Ascending aorta (tissue), 2 donors: ENCODE data around the gene DHRSX. TPM values are rescaled to one million over a fixed set of nuclear protein-coding genes. Genes with fewer than 3 reads are reported as not detected.

ENCODE experiments used
- DNase-seq, 2 donors: peaks; one replicate each; pipeline ENCODE4 v3.0.0-alpha.2; 2019; ENCODE audit warnings: low spot score in 2 of 2
- H3K27ac ChIP-seq, 2 donors: fragments of 200-600 bp; sonication (generic); one replicate each; pipeline ENCODE4 v1.5.1; 2016 to 2017; ENCODE audit warnings: mild to moderate bottlenecking in 1 of 2
- H3K27me3 ChIP-seq: fragments of 200-600 bp; sonication (generic); one replicate; pipeline ENCODE4 v1.5.1; 2017
- H3K36me3 ChIP-seq, 2 donors: fragments of 200-600 bp; sonication (generic); one replicate each; pipeline ENCODE4 v1.5.1; 2016
- H3K4me1 ChIP-seq, 2 donors: fragments of 200-600 bp; sonication (generic); one replicate each; pipeline ENCODE4 v1.5.1; 2016 to 2017; ENCODE audit warnings: mild to moderate bottlenecking in 1 of 2
- H3K4me3 ChIP-seq, 2 donors: fragments of 200-600 bp; sonication (generic); one replicate each; pipeline ENCODE4 v1.5.1; 2016 to 2017; ENCODE audit warnings: mild to moderate bottlenecking in 1 of 2
- H3K9me3 ChIP-seq, 2 donors: fragments of 200-600 bp; sonication (generic); one replicate each; pipeline ENCODE4 v1.5.1; 2016
- intact Hi-C: fragments of 100-400 bp; cut with DNase I; formaldehyde crosslinking; loops from one replicate; pipeline ENCODE4 v1.15.1; 2023
- total RNA-seq: library from RNA; depleted of rRNA; stranded (reverse); fragments of >200 nt; gene quantifications from one replicate; pipeline ENCODE4 v1.1.0, GENCODE V29; 2016
- TF ChIP-seq, protein P1 (sequence below), 3 experiments: fragments of 200-600 bp in 2 of 3; fragments of 450-650 bp in 1 of 3; sonication (generic) in 2 of 3; IDR thresholded peaks; one replicate each; pipeline ENCODE4 v1.5.1; 2016 to 2019; ENCODE audit warnings: antibody characterized with exemption in 3 of 3, mild to moderate bottlenecking in 1 of 3, moderate library complexity in 1 of 3

The DHRSX gene
- total RNA-seq, 1 donor from 2014 or later = 13.4 TPM

DNA sequence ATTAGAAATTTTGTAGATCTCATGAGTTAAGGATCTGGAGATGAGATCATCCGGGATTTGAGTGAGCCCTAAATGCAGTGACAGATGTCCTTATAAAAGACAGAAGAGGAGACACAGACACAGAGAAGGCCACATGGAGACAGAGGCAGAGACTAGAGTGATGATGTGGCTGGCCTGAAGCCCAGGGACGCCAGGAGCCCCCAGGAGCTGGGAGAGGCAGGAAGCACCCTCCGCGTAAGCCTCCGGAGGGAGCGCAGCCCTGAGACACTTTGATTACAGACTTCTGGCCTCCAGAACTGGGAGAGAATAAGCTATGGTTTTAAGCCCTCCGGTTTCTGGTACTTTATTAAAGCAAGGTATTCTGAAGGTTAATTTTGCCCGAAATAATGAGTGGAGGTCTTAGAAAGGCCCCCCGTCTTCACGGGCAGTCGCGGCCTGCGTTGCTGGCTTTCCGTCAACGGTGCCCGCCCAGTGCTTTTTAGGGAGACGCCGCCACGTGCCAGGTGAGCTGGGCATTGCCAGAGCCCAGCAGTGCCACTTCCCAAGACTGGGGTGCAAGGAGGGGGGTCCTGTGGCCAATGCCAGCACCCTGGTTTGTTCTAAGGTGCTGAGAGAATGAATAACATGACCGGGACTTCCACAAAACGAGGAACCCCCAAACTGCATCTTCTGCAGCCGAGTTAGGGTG is 8.1 kb downstream of the DHRSX start:
- no peak overlapping the region for H3K27ac ChIP-seq
- TF ChIP-seq, protein P1, sequence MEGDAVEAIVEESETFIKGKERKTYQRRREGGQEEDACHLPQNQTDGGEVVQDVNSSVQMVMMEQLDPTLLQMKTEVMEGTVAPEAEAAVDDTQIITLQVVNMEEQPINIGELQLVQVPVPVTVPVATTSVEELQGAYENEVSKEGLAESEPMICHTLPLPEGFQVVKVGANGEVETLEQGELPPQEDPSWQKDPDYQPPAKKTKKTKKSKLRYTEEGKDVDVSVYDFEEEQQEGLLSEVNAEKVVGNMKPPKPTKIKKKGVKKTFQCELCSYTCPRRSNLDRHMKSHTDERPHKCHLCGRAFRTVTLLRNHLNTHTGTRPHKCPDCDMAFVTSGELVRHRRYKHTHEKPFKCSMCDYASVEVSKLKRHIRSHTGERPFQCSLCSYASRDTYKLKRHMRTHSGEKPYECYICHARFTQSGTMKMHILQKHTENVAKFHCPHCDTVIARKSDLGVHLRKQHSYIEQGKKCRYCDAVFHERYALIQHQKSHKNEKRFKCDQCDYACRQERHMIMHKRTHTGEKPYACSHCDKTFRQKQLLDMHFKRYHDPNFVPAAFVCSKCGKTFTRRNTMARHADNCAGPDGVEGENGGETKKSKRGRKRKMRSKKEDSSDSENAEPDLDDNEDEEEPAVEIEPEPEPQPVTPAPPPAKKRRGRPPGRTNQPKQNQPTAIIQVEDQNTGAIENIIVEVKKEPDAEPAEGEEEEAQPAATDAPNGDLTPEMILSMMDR (IDR thresholded peaks at IDR 0.05) = no peak
- no peaks in the 10 kb centered on the region for H3K9me3 ChIP-seq
- H3K4me1 ChIP-seq = peaks cover 0 to 8% of the 10 kb centered on the region in 2 donors
- peaks cover 23 to 37% of the 10 kb centered on the region in 2 donors for H3K36me3 ChIP-seq
- no peaks in the 10 kb centered on the region for H3K27me3 ChIP-seq
- intact Hi-C loops = loop anchor here (10.0 kb wide), 1 partner anchor 1098 kb away; the partner anchor contains the start of gene SLC25A6
- DNase-seq = no peak
- no peak overlapping the region for H3K4me3 ChIP-seq

GRCh38 chrX:2490634-2491033 is 10.1 kb downstream of the DHRSX start:
- intact Hi-C loops = loop anchor here (10.0 kb wide), 1 partner anchor 1096 kb away; the partner anchor contains the start of gene SLC25A6
- H3K9me3 ChIP-seq = no peaks in the 10 kb centered on the region
- no peak for DNase-seq

DNA sequence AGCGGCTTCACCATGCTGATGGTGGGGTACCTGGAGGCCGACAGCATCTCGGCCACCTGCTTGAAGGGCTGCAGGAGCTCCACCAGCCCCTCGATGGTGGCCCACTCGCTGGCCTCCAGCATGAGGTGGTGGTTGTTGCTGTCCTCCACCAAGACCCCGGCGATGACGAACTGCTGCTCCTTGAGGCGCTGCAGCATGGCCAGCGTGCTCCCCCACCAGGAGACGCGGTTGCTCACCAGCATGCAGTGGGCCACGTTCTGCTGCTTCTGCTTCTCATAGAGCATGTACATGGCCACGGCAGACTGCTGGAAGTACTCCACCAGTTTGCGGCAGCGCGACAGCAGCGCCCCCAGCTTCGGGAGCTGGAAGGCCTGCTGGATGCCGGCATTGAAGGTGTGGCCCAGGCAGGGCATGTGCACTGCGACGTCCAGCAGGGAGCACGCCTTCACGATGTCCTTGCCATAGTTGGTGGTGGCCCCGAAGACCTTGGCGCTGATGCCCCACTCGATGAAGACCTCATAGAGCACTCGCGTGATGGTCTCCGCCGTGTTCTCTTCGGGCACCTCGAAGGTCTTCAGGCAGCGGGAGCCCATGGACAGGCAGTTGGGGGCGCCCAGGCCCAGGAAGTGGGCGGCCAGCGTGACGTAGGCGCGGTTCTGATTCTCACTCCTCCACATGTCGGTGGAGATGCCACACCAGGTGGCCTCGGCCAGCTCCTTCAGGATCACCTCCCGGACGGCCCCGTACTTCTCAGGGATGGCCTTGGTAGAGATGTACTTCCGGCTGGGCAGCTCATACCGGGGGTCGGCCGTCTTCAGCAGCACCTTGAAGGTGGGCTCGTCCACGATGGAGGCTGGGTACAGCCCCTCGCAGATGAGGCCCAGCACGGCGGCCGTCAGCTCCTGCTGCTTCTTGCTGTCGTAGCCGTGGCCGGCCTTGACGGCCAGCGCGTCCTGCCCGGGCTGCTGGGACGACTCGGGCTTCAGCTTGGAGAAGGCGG is 11.0 kb downstream of the DHRSX start:
- H3K9me3 ChIP-seq = no peaks in the 10 kb centered on the region
- H3K36me3 ChIP-seq = peaks cover 29 to 52% of the 10 kb centered on the region in 2 donors
- H3K27me3 ChIP-seq = no peaks in the 10 kb centered on the region
- TF ChIP-seq, protein P1 (IDR thresholded peaks at IDR 0.05) = no peak
- DNase-seq = no peak
- intact Hi-C loops = loop anchor here (10.0 kb wide), 1 partner anchor 1095 kb away; the partner anchor contains the start of gene SLC25A6
- H3K4me1 ChIP-seq = no peaks in the 10 kb centered on the region
- H3K27ac ChIP-seq = no peak overlapping the region
- H3K4me3 ChIP-seq = no peak overlapping the region

More at GRCh38 chrX:2490634-2491033, 10.1 kb downstream of the DHRSX start:
- TF ChIP-seq, protein P1 (IDR thresholded peaks at IDR 0.05) = no peak
- peaks cover 29 to 52% of the 10 kb centered on the region in 2 donors for H3K36me3 ChIP-seq
- no peak overlapping the region for H3K4me3 ChIP-seq
- no peak overlapping the region for H3K27ac ChIP-seq
- no peaks in the 10 kb centered on the region for H3K27me3 ChIP-seq
- H3K4me1 ChIP-seq = no peaks in the 10 kb centered on the region

DNA sequence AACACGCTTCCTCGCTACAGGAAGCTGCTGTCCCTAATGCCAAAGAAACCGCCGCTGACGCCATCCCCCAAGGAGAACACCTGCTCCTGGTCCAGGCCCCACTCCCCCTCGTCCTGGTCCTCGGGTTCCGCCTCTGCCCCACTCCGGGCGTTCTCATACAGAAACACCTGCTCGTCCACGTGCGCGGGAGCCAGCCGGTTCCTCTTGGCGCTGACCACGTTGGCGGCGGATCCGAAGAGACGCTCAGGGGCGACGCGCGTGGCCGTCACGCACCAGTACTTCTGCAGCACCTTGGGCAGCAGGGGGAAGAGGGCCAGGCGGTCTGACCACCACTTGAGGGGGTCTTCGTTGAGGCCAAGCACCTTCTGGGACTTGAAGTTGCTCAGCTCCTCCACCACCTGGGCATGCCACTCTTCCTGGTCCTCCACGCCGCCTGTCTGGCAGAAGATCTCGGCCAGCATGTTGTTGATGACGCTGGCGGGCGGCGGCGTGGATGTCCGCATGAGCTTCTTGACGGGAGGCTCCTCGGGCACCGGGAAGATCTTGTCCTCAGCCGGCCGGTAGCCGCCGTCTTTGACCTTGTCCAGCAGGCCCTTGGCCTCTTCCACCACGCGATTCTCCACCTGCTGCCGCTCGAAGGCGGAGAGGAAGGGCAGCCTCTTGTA is 12.0 kb downstream of the DHRSX start:
- TF ChIP-seq, protein P1 (IDR thresholded peaks at IDR 0.05) = no peak
- no peaks in the 10 kb centered on the region for H3K27me3 ChIP-seq
- intact Hi-C loops = no loop called here
- DNase-seq = no peak
- H3K36me3 ChIP-seq = peaks cover 29 to 52% of the 10 kb centered on the region in 2 donors
- H3K27ac ChIP-seq = no peak overlapping the region
- no peaks in the 10 kb centered on the region for H3K4me1 ChIP-seq
- H3K9me3 ChIP-seq = no peaks in the 10 kb centered on the region
- H3K4me3 ChIP-seq = no peak overlapping the region

- intact Hi-C loops = no loop called here
- Histone ChIP-seq H3K4me3 (no peak overlapping the region), H3K27ac (no peak overlapping the region), H3K36me3 (peaks cover 29 to 52% of the 10 kb centered on the region in 2 donors), H3K27me3 (no peaks in the 10 kb centered on the region), H3K9me3 (no peaks in the 10 kb centered on the region), H3K4me1 (peaks cover 0 to 4% of the 10 kb centered on the region in 2 donors)
- no peak for DNase-seq
- TF ChIP-seq, protein P1 (IDR thresholded peaks at IDR 0.05) = no peak
These were observed 13.4 kb downstream of the DHRSX start for GRCh38 chrX:2487366-2487765.
